SW480 (cell line): Measurements from ENCODE around the gene GATAD2B.
A peak's percentile ranks its signal among the peaks of the same experiment; 100 is the strongest.

ENCODE experiments used
- DNase-seq: peaks from one replicate; pipeline ENCODE4 v3.0.0-alpha.2; 2016; ENCODE audit warnings: low spot score

The GATAD2B gene

DNA sequence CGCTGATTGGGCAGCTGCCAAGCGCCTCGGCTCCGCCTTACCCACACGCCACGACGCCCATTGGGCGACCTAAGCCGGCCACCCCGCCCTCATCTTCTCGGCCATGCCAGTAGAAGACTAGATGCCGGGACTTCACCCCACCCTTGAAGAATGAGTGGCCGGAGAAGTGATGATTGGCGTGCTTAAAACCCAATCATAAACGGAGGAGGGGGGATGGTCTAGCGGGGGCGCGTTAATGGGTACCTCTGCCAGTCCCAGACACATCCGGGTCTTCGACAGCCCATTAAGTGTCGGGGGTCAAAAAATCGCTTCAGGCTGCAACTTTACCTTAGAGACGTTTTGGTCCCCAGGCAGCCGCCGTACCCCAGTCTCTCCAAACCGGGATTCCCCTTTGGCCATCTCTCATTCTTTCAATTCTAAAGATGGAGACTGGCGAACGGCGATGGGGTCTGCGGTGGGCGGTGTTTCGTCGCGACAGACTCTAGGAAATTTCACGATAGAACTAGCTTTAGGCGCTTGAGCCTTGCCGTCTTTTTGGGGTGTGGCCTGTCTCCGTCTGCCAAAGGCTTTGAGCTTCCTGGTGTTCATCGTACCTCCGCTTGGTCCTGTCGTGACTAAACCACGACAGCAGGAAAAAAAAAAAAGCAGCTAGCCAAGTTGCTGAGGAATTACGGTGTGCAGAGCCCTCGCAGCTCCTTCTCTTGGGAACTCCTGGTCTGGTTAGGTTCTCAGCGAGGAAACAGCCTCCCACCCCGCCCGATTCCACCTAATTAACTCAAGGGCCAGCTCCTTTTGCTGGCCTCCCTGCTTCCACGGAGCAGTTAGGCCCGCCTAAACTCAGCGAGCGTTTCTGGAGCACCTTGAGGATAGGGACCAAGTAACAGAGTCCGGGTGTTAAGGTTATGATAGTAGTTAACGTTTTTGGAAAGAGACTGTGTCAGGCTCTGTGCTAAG lies at the start of gene GATAD2B:
Gene GATAD2B (minus strand): TSS at position 1 of the 954 bp plus-strand sequence. CDS start 94,625 bp downstream, outside the sequence.
- DNase-seq = peak; percentile 100

DNA sequence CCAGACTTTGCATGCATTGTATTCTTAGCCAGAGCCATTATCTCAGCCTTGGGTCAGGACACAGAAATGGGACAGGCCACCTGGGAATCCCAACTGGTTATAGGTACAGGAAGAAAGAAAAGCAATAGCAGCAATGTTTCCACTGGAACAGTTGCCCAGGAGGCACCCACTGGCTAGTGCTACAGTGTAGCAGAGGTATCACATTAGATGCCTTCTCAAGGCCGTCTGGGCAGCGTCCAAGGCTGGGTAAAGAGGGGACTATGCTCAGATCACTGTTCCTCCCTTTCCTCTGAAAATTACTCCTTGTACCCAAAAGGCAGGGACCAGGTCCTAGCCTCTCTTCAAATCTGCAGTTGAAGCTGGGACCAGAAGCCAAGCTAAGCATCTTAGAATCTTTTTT lies 47.6 kb upstream of the GATAD2B start:
- no peak for DNase-seq

- DNase-seq = no peak
These were observed 46.2 kb upstream of the GATAD2B start for GRCh38 chr1:153968972-153969371.

DNA sequence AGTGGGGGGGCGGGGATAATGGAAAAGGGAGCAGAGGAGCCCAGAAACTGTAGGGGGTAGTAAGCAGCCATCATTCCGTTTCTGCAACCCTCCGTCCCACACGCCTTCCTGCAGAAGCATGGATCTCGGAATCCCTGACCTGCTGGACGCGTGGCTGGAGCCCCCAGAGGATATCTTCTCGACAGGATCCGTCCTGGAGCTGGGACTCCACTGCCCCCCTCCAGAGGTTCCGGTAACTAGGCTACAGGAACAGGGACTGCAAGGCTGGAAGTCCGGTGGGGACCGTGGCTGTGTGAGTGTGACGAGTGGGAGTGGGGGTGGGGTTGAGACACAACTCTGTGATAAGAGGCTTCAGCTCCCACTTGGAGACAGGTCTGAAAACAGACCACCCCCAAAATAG lies 45.6 kb upstream of the GATAD2B start:
- DNase-seq = no peak

GRCh38 chr1:153968000-153968363 lies 45.2 kb upstream of the GATAD2B start:
- peak; percentile 39 for DNase-seq

- peak; percentile 97 for DNase-seq
These were observed 44.6 kb upstream of the GATAD2B start, which contains the start of gene CREB3L4 for GRCh38 chr1:153967107-153967999. CREB3L4 (plus strand) TSS chr1:153967902; CDS start chr1:153968526, 624 bp downstream.

- DNase-seq = peak; percentile 82
These were observed 41.1 kb upstream of the GATAD2B start for GRCh38 chr1:153963850-153964331.

DNA sequence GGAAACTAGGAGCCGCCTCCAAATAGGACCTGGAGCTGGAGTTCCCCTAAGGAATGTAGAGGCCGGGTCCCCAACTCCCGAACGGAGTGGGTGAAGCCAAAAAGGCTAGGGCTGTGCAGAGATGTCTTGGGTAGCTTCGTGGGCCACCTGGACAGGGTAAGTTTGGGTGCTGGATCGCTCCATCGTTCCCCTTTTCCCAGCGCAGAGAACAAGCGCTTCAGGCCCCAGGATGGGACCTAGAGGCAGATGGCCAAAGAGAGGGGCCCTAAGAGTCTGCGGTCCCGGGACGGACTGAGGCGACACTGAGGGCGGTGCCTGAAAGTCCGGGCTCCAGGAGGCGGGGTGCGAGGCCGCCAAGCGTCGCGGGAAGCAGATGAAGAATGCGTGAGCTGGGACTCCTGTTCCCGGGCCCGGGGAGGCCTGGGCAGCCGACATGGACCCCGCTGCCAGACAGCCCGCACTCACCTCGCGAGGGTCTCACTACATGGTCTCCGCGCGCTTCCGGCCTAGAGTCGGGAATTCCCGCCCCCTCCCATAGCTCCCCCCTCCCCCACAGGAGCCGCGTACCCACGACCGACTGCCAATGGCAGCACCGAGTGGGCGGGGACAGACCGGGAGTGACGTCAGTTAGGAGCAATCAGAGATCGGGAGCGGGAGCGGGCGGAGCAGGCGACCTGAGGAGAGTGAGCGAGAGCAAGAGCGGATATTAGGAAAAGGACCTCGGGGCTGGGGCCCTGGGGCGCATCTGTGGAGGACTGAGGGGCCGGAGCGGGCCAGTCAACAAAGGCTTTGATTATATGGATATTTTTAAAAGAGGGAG lies 40.5 kb upstream of the GATAD2B start, which contains the start of gene SLC39A1:
Gene SLC39A1 (minus strand): TSS at position 508 of the 820 bp plus-strand sequence. CDS start 822 bp downstream, outside the sequence.
- peak; percentile 96 for DNase-seq

GRCh38 chr1:153962088-153963029 lies 39.6 kb upstream of the GATAD2B start:
- peak; percentile 62 for DNase-seq

GRCh38 chr1:153961421-153961820 lies 38.6 kb upstream of the GATAD2B start:
- no peak for DNase-seq

GRCh38 chr1:153960206-153960605 lies 37.4 kb upstream of the GATAD2B start:
- no peak for DNase-seq

DNA sequence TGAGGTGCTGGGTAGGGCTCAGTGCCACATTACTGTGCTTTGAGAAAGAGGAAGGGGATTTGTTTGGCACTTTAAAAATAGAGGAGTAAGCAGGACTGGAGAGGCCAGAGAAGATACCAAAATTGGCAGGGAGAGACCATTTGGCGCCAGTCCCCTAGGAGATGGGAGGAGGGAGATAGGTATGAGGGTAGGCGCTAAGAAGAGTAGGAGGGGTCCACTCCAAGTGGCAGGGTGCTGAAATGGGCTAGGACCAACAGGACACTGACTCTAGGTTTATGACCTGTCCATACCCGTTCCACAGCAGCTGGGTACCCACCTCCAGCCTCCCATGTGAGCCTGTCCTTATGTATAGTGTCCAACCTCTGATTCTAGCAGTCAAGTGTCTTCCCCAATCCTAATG lies 36.7 kb upstream of the GATAD2B start:
- no peak for DNase-seq

GRCh38 chr1:153958961-153959260 lies 36.1 kb upstream of the GATAD2B start:
- DNase-seq = no peak

DNA sequence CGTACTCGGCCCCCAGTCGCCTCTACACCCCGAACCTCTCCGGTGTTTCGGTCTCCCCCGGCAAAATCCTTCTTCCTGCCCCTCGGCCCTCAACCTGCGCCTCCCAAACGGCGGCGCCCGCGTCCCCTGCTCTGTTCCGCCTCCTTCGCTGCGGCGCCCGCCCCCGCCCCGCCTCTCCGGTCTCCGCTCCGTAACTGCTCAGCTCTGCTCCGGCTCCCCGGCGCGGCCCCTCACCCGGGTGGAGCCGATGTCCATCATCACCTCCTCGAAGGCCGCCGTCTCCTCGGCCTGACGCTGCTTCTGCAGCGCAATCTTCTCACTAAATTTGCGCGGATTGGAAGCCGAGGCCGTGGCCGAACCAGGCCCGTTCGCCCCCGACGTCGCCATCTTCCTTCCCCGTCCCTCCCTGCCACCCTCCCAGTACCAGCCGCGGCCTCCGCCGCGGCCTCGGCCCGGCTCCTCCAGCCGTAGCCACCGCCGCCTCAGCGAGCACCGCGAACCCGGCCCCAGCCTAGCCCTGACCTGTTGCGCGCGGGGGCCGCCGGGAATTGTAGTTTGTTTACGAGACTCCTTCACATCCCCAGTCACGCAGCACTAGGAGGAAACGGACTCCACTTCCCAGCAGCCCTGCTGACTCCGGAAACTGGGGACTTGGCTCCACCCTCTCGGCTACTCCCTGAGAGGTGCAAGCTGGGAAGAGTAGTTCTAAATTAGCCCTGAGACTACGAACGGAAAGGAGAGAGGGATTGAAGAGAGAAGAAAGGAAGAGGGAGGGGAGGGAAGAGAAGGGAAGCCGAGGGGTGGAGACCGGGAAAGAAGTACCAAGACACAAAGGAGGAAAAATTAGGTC lies 35.6 kb upstream of the GATAD2B start, which contains the start of gene CRTC2:
Gene CRTC2 (minus strand): TSS at position 502 of the 850 bp plus-strand sequence. CDS start 115 bp downstream, at position 387.
- DNase-seq = peak; percentile 98

DNA sequence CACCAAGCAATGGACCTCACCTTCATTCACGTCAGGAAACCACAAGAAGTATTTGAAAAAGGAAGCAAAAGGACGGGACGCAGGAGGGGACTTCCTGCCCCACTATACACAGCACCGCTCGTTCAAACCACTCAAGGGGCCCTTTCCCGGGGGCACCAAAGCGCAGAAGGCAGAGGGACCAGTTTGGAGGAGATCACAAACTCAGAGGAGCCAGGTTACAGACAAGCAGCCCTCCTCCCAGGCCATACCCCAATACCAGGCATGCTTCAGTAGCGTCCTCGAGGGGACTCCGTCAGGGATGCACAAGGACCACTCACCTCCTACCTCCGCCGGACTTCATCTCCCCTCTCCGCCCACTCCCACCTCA lies 35.0 kb upstream of the GATAD2B start:
- peak; percentile 20 for DNase-seq

GRCh38 chr1:153956997-153957715 lies 34.4 kb upstream of the GATAD2B start:
- DNase-seq = no peak

DNA sequence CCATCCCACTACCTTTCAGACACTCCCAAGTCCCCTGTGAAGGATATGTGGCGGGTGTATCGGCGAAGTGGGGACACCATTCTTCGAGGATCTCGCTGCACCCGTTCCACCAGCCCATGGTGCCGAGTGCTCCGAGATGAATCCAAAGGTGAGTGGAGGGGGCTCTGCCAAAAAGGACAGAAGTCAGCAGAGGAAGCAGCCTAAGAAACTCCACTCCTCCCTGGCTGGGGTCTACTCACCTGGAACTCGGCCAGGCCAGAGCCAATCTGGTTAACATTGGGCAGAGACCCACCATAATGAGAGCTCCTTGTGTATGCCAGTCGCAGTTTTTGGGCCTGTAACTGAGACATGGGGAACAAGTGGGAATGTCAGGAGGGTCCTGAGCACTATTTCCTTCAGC lies 32.1 kb upstream of the GATAD2B start:
- no peak for DNase-seq

GRCh38 chr1:153953859-153954365 lies 31.1 kb upstream of the GATAD2B start:
- DNase-seq = no peak
